ENCODE measurements around the gene ZBTB1. TPM values are rescaled to one million over a fixed set of nuclear protein-coding genes. Genes with fewer than 3 reads are reported as not detected.

ZBTB1 gene
- total RNA-seq (22.5 and 31.4 TPM in 2 replicates), polyA plus RNA-seq (23.4 and 28.5 TPM in 2 replicates)

- no peaks in the 10 kb centered on the region for H3K36me3 ChIP-seq
- no peaks in the 10 kb centered on the region for H3K27me3 ChIP-seq
- peak within 1 kb of the TSS; percentile 65 for H3K4me3 ChIP-seq
- peak within 1 kb of the TSS; percentile 98 for H3K27ac ChIP-seq
- no peaks in the 10 kb centered on the region for H3K9me3 ChIP-seq (ENCODE audit: low read depth)
- DNase-seq (ENCODE audit: low read depth in 1 of 2, low spot score in 1 of 2) = peak; percentile 88 to 93
- no peak for TF ChIP-seq CTCF (IDR thresholded peaks at IDR 0.05; ENCODE audit: low read depth, low read length)
- H3K4me1 ChIP-seq (ENCODE audit: low read depth) = peaks cover 29% of the 10 kb centered on the region
These were observed at the start of gene ZBTB1 for GRCh38 chr14:64504310-64504896. ZBTB1 (plus strand) TSS chr14:64504770; CDS start chr14:64521505, 16,735 bp downstream.

GRCh38 chr14:64459405-64460136 is 45.0 kb upstream of the ZBTB1 start:
- H3K9me3 ChIP-seq (ENCODE audit: low read depth) = no peaks in the 10 kb centered on the region
- no peaks in the 10 kb centered on the region for H3K36me3 ChIP-seq
- no peaks in the 10 kb centered on the region for H3K27me3 ChIP-seq
- DNase-seq (ENCODE audit: low read depth in 1 of 2, low spot score in 1 of 2) = no peak
- no peak overlapping the region for H3K4me3 ChIP-seq
- H3K4me1 ChIP-seq (ENCODE audit: low read depth) = no peaks in the 10 kb centered on the region
- no peak for TF ChIP-seq CTCF (IDR thresholded peaks at IDR 0.05; ENCODE audit: low read depth, low read length)
- H3K27ac ChIP-seq = no peak overlapping the region

- H3K9me3 ChIP-seq (ENCODE audit: low read depth) = no peaks in the 10 kb centered on the region
- no peak overlapping the region for H3K4me3 ChIP-seq
- no peak for TF ChIP-seq CTCF (IDR thresholded peaks at IDR 0.05; ENCODE audit: low read depth, low read length)
- H3K36me3 ChIP-seq = no peaks in the 10 kb centered on the region
- no peaks in the 10 kb centered on the region for H3K27me3 ChIP-seq
- no peak overlapping the region for H3K27ac ChIP-seq
- no peak for DNase-seq (ENCODE audit: low read depth in 1 of 2, low spot score in 1 of 2)
- H3K4me1 ChIP-seq (ENCODE audit: low read depth) = peaks cover 7% of the 10 kb centered on the region
These were observed 43.3 kb upstream of the ZBTB1 start for GRCh38 chr14:64461221-64461620.

- no peak for TF ChIP-seq CTCF (IDR thresholded peaks at IDR 0.05; ENCODE audit: low read depth, low read length)
- Histone ChIP-seq H3K4me3 (no peak overlapping the region), H3K27ac (no peak overlapping the region), H3K27me3 (no peaks in the 10 kb centered on the region), H3K36me3 (no peaks in the 10 kb centered on the region), H3K9me3 (ENCODE audit: low read depth) (no peaks in the 10 kb centered on the region), H3K4me1 (ENCODE audit: low read depth) (peaks cover 14% of the 10 kb centered on the region)
- DNase-seq (ENCODE audit: low read depth in 1 of 2, low spot score in 1 of 2) = no peak
These were observed 41.4 kb upstream of the ZBTB1 start for GRCh38 chr14:64463195-64463594.

- Histone ChIP-seq H3K27ac (no peak overlapping the region), H3K27me3 (no peaks in the 10 kb centered on the region), H3K4me3 (no peak overlapping the region), H3K36me3 (no peaks in the 10 kb centered on the region), H3K9me3 (ENCODE audit: low read depth) (no peaks in the 10 kb centered on the region), H3K4me1 (ENCODE audit: low read depth) (peaks cover 14% of the 10 kb centered on the region)
- DNase-seq (ENCODE audit: low read depth in 1 of 2, low spot score in 1 of 2) = no peak
- TF ChIP-seq CTCF (IDR thresholded peaks at IDR 0.05; ENCODE audit: low read depth, low read length) = no peak
These were observed 40.7 kb upstream of the ZBTB1 start for GRCh38 chr14:64463873-64464272.

Measured in cardiac muscle cell (in vitro differentiated cells and primary cell).